GM18909 (cell line): Measurements from ENCODE around the gene ACOXL.
"Not testable (repeated sequence)": the region's sequence is repeated elsewhere in the genome, so short reads cannot be mapped to it uniquely, and the experiment has no call there.

ENCODE experiments used
- ATAC-seq: cut with Tn5 transposase; IDR thresholded peaks from one replicate; pipeline ENCODE4 v1.9.1; 2021; ENCODE audit warnings: mild to moderate bottlenecking; ENCODE audit not compliant: unreplicated experiment, poor library complexity

The ACOXL gene

GRCh38 chr2:110950281-110950680 is 217.9 kb downstream of the ACOXL start:
- no peak for ATAC-seq

- ATAC-seq: no peak
Measured at GRCh38 chr2:110955045-110955444, 222.7 kb downstream of the ACOXL start.

- no peak for ATAC-seq
Measured at GRCh38 chr2:110955556-110955955, 223.2 kb downstream of the ACOXL start.

- no peak for ATAC-seq
Measured at GRCh38 chr2:110957293-110957692, 224.9 kb downstream of the ACOXL start.

- no peak for ATAC-seq
Measured at GRCh38 chr2:110958346-110959119, 226.2 kb downstream of the ACOXL start.

- no peak for ATAC-seq
Measured at GRCh38 chr2:110959198-110959597, 226.8 kb downstream of the ACOXL start.

- ATAC-seq: no peak
Measured at GRCh38 chr2:110960281-110960680, 227.9 kb downstream of the ACOXL start.

GRCh38 chr2:110960954-110961353 is 228.6 kb downstream of the ACOXL start:
- ATAC-seq: no peak

GRCh38 chr2:110961643-110962042 is 229.3 kb downstream of the ACOXL start:
- ATAC-seq: not testable (repeated sequence)

- ATAC-seq: no peak
Measured at GRCh38 chr2:110969696-110970095, 237.3 kb downstream of the ACOXL start.

GRCh38 chr2:110970201-110970600 is 237.8 kb downstream of the ACOXL start:
- ATAC-seq: no peak

GRCh38 chr2:110971811-110972210 is 239.4 kb downstream of the ACOXL start:
- no peak for ATAC-seq

GRCh38 chr2:110973262-110973661 is 240.9 kb downstream of the ACOXL start:
- ATAC-seq: no peak

- ATAC-seq: no peak
Measured at GRCh38 chr2:110977403-110977802, 245.0 kb downstream of the ACOXL start.

GRCh38 chr2:110978148-110978547 is 245.8 kb downstream of the ACOXL start:
- no peak for ATAC-seq

- ATAC-seq: no peak
Measured at GRCh38 chr2:110978756-110979470, 246.5 kb downstream of the ACOXL start.

- ATAC-seq: no peak
Measured at GRCh38 chr2:110979471-110980338, 247.3 kb downstream of the ACOXL start.

GRCh38 chr2:110980339-110981062 is 248.1 kb downstream of the ACOXL start:
- ATAC-seq: no peak

GRCh38 chr2:110983133-110983532 is 250.8 kb downstream of the ACOXL start:
- no peak for ATAC-seq
